Neural cell (in vitro differentiated cells): ENCODE measurements around the gene HES3.

ENCODE experiments used
- EP300 ChIP-seq: fragments of 450-650 bp; conservative IDR thresholded peaks from 2 replicates; pipeline ENCODE4 v1.6.1; 2014; ENCODE audit warnings: antibody characterized with exemption, mild to moderate bottlenecking, moderate library complexity; ENCODE audit not compliant: poor library complexity, severe bottlenecking
- EZH2 ChIP-seq: fragments of 200-600, 300-800 bp; shearing (Covaris generic), sonication (generic); IDR thresholded peaks from 2 replicates; pipeline ENCODE4 v1.6.1; 2014; ENCODE audit warnings: antibody characterized with exemption, low read length, borderline replicate concordance, mild to moderate bottlenecking; ENCODE audit not compliant: insufficient read depth, poor library complexity, severe bottlenecking
- MXI1 ChIP-seq: fragments of 450-650 bp; conservative IDR thresholded peaks from 2 replicates; pipeline ENCODE4 v1.6.1; 2014; ENCODE audit warnings: antibody characterized with exemption, mild to moderate bottlenecking; ENCODE audit not compliant: poor library complexity, severe bottlenecking
- POLR2AphosphoS5 ChIP-seq: IDR thresholded peaks from 2 replicates; pipeline ENCODE4 v1.6.1; 2012
- RAD21 ChIP-seq: fragments of 450-650 bp; conservative IDR thresholded peaks from 2 replicates; pipeline ENCODE4 v1.6.1; 2014; ENCODE audit warnings: antibody characterized with exemption, mild to moderate bottlenecking, moderate library complexity
- SMC3 ChIP-seq: fragments of 450-650 bp; conservative IDR thresholded peaks from 2 replicates; pipeline ENCODE4 v1.6.1; 2014; ENCODE audit warnings: antibody characterized with exemption, mild to moderate bottlenecking, moderate library complexity; ENCODE audit not compliant: poor library complexity
- TAF1 ChIP-seq: IDR thresholded peaks from 2 replicates; pipeline ENCODE4 v1.6.1; 2012; ENCODE audit warnings: low read depth
- TF ChIP-seq, protein P1 (sequence below): fragments of 450-650 bp; IDR thresholded peaks from 2 replicates; pipeline ENCODE4 v1.5.1; 2014; ENCODE audit warnings: antibody characterized with exemption, mild to moderate bottlenecking, moderate library complexity; ENCODE audit not compliant: poor library complexity, severe bottlenecking
- TF ChIP-seq, protein P2 (sequence below): IDR thresholded peaks from 2 replicates; pipeline ENCODE4 v1.6.1; 2012; ENCODE audit warnings: borderline replicate concordance

DNA sequence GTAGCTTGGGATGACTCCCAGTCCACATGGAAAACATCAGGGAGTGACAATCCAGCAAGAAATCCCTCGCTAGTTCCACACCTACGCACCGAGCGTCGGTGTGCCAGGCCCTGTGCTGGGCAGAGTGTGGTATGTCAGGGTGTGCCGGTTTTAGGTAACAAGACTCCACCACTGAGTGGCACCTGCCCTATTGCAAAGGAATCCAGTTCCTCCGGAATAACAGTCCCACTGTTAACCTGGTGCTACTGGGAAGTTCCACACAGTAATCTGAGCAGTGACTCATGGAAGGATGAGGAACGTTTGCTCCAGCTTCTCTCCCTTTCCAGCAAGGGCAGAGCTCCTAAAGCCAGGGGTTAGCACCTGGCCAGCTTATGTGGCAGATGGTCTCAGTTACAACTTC lies 23.7 kb upstream of the HES3 start:
- TF ChIP-seq EZH2 = no peak
- TF ChIP-seq, protein P1, sequence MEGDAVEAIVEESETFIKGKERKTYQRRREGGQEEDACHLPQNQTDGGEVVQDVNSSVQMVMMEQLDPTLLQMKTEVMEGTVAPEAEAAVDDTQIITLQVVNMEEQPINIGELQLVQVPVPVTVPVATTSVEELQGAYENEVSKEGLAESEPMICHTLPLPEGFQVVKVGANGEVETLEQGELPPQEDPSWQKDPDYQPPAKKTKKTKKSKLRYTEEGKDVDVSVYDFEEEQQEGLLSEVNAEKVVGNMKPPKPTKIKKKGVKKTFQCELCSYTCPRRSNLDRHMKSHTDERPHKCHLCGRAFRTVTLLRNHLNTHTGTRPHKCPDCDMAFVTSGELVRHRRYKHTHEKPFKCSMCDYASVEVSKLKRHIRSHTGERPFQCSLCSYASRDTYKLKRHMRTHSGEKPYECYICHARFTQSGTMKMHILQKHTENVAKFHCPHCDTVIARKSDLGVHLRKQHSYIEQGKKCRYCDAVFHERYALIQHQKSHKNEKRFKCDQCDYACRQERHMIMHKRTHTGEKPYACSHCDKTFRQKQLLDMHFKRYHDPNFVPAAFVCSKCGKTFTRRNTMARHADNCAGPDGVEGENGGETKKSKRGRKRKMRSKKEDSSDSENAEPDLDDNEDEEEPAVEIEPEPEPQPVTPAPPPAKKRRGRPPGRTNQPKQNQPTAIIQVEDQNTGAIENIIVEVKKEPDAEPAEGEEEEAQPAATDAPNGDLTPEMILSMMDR = no peak
- no peak for TF ChIP-seq RAD21
- TF ChIP-seq, protein P2, sequence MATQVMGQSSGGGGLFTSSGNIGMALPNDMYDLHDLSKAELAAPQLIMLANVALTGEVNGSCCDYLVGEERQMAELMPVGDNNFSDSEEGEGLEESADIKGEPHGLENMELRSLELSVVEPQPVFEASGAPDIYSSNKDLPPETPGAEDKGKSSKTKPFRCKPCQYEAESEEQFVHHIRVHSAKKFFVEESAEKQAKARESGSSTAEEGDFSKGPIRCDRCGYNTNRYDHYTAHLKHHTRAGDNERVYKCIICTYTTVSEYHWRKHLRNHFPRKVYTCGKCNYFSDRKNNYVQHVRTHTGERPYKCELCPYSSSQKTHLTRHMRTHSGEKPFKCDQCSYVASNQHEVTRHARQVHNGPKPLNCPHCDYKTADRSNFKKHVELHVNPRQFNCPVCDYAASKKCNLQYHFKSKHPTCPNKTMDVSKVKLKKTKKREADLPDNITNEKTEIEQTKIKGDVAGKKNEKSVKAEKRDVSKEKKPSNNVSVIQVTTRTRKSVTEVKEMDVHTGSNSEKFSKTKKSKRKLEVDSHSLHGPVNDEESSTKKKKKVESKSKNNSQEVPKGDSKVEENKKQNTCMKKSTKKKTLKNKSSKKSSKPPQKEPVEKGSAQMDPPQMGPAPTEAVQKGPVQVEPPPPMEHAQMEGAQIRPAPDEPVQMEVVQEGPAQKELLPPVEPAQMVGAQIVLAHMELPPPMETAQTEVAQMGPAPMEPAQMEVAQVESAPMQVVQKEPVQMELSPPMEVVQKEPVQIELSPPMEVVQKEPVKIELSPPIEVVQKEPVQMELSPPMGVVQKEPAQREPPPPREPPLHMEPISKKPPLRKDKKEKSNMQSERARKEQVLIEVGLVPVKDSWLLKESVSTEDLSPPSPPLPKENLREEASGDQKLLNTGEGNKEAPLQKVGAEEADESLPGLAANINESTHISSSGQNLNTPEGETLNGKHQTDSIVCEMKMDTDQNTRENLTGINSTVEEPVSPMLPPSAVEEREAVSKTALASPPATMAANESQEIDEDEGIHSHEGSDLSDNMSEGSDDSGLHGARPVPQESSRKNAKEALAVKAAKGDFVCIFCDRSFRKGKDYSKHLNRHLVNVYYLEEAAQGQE = no peak
- no peak for TF ChIP-seq MXI1
- TF ChIP-seq POLR2AphosphoS5 = no peak
- TF ChIP-seq EP300 = no peak
- no peak for TF ChIP-seq TAF1
- no peak for TF ChIP-seq SMC3
